ENCODE measurements around the gene STPG4. TPM values are rescaled to one million over a fixed set of nuclear protein-coding genes. Genes with fewer than 3 reads are reported as not detected.

Gene STPG4
- total RNA-seq, 6 experiments from 2014 or later, result 0.19 to 0.40 (median 0.25) TPM; not detected in 3

GRCh38 chr2:47073217-47073616 lies 81.9 kb downstream of the STPG4 start:
- Mint-ChIP-seq H3K27ac (peak overlapping the region; percentile 99), H3K4me3 (no peak overlapping the region), H3K4me1 (ENCODE audit: low read depth) (peaks cover 92% of the 10 kb centered on the region), H3K36me3 (ENCODE audit: low read depth) (peaks cover 27% of the 10 kb centered on the region), H3K27me3 (ENCODE audit: insufficient read depth) (peaks cover 12% of the 10 kb centered on the region), H3K9me3 (no peaks in the 10 kb centered on the region; the same call in 1 of the 2 replicates)
- no peak for DNase-seq
- no peak for TF ChIP-seq CTCF (IDR thresholded peaks at IDR 0.05)

DNA sequence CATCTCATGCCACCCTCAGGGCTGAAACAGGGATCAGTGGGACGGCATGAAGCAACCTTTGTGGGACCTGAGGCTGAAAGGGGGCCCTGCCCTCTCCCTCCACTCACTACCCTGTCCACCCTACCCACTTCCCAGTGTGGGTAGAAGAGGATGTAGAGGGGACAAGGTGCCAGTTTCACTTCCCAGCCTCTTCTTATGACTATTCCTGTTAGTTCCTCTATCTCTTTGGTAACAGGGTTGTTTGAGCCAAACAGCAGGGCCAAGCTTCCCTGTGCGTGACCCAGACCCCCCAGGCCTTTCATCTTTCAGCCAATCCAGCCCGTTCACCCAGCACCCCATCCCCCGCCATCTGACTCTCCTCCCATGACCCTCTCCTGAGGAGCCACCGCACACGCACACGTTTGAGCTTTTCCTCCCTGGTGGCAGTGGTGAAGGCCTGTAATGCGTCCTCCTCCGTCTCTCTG lies 82.3 kb downstream of the STPG4 start:
- H3K9me3 Mint-ChIP-seq, result no peaks in the 10 kb centered on the region; the same call in 1 of the 2 replicates
- no peak for TF ChIP-seq CTCF (IDR thresholded peaks at IDR 0.05)
- peaks cover 92% of the 10 kb centered on the region for H3K4me1 Mint-ChIP-seq (ENCODE audit: low read depth)
- H3K27me3 Mint-ChIP-seq (ENCODE audit: insufficient read depth), result peaks cover 9% of the 10 kb centered on the region
- H3K27ac Mint-ChIP-seq, result peak overlapping the region; percentile 99
- H3K4me3 Mint-ChIP-seq, result peak overlapping the region; percentile 64; the same call in 1 of the 2 replicates
- peaks cover 29% of the 10 kb centered on the region for H3K36me3 Mint-ChIP-seq (ENCODE audit: low read depth)
- no peak for DNase-seq

DNA sequence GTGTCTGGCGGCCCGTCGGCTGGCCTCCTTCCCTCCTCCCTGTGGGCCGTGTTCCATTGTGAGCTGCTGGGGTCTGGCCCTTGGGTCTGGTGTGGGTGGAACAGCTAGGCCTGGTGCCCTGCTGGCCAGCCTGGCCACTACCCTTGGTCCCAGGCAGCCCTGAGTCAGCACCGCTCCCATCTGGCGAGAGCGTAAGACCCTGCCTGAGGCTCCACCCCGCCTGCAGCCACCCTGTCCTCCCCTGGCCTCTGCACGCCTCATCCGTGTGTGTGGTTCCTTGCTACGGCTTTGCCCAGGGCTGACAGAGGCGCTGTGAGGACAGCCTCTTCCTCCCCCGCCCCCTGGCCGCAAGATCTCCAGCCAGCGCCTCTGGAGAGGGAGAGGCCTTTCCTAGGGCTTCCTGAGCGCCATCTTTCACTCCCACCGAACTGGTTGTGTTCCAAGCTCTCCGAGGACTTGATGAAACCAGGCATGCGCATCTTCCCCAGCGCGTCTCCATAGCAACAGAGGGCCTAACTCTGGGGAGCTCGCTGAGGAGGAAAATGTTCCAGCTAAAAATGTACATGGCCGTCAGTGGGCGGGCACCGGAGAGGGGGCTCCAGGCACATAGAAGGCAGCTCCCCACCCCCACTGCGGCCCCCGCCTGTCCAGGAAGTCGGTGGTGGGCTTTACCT lies 83.0 kb downstream of the STPG4 start:
- peak overlapping the region; percentile 64; the same call in 1 of the 2 replicates for H3K4me3 Mint-ChIP-seq
- DNase-seq, result peak; percentile 51
- peak; percentile 60; the same call in 1 of the 2 replicates for TF ChIP-seq CTCF (IDR thresholded peaks at IDR 0.05)
- peaks cover 9% of the 10 kb centered on the region for H3K27me3 Mint-ChIP-seq (ENCODE audit: insufficient read depth)
- H3K36me3 Mint-ChIP-seq (ENCODE audit: low read depth), result peaks cover 33% of the 10 kb centered on the region
- H3K4me1 Mint-ChIP-seq (ENCODE audit: low read depth), result peaks cover 92% of the 10 kb centered on the region
- H3K27ac Mint-ChIP-seq, result peak overlapping the region; percentile 99
- H3K9me3 Mint-ChIP-seq, result no peaks in the 10 kb centered on the region

DNA sequence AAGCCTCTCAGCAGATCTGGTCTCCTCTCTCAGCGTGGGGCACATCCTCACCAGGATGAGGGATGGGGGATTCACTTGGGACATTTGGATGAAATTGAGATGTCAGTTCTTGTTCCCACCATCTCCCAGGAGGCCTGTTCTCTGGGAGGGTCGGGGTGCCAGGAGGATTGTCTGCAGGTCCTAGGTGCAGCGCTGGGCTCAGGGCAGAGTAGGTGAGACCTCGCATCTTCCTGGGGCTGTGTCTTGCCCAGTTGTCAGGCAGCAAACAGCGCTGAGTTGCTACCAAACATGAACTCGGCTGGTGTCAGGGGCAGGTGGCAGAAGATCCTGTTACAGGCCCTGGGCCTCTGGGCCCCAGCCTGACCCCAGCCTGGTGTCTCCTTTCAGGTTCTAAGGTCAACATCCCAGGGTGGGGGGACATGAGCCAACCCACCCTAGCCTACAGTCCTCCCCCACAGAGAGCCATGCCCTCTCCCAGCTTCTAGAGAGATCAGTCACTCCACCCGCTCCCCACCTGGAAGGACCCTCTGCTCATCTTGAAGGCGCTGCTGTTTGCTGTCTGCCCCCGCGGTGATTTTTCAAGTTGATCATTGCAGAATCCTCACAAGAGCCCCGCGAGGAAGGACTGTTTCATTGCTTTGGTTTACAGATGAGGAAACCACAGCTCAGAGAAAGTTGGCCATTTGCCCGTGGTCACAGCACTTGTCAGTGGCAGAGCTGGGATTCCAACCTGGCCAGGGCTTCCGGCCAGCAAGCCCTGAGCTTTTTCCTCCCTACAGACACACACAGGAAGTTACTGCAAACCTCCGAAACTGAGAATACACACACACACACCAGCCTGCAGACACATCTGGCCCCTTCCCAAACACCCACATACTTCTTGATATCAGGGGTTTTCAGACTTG lies 83.9 kb downstream of the STPG4 start:
- Mint-ChIP-seq H3K27me3 (ENCODE audit: insufficient read depth) (peaks cover 7% of the 10 kb centered on the region), H3K27ac (peak overlapping the region; percentile 99), H3K9me3 (no peaks in the 10 kb centered on the region), H3K4me3 (peak overlapping the region; percentile 64), H3K36me3 (ENCODE audit: low read depth) (peaks cover 28% of the 10 kb centered on the region), H3K4me1 (ENCODE audit: low read depth) (peaks cover 90% of the 10 kb centered on the region)
- TF ChIP-seq CTCF (IDR thresholded peaks at IDR 0.05), result no peak
- DNase-seq, result peak; percentile 83

DNA sequence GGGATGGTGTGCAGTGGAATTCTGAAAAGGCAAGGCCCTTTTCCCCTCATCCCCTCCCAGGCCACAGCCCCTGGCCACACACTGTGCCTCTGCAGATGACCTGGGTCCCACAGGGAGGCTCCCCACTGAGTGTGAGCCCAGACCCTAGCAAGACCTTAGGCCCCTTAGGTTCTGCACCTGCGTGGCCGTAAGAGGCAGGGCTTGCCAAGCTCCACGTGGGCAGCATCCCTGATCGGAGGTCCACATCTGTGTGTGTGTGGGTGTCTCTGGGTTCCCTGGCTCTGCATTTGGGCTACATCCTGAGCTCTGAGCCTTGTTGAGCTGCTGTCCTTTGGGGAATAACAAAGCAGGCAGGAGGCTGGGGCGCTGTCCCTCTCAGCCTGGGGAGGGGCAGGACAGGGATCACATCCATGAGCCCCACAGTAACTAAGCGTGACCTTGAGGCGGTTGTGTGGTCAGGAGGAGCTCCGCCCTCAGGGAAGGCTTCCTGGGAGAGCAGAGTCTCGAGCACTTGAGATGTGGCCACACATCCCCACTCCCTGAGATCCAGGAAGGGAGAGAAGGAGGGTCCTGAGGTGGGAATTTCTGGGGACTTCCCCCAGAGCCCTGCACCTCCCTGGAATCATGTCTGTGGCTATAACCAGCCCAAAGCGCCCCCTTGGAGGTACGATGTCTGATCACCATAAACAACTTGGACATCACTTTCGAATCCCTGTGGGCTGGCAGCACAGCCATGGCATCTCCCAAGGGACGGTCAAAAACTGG lies 84.8 kb downstream of the STPG4 start:
- Mint-ChIP-seq H3K36me3 (ENCODE audit: low read depth) (peaks cover 27% of the 10 kb centered on the region), H3K27ac (peak overlapping the region; percentile 99), H3K27me3 (ENCODE audit: insufficient read depth) (peaks cover 7% of the 10 kb centered on the region), H3K4me1 (ENCODE audit: low read depth) (peaks cover 90% of the 10 kb centered on the region), H3K9me3 (no peaks in the 10 kb centered on the region), H3K4me3 (no peak overlapping the region)
- DNase-seq, result peak; percentile 37
- no peak for TF ChIP-seq CTCF (IDR thresholded peaks at IDR 0.05)
